Limb (tissue), 2 donors: ENCODE data around the gene MKLN1.
"Not testable (repeated sequence)": the region's sequence is repeated elsewhere in the genome, so short reads cannot be mapped to it uniquely, and the experiment has no call there.

Source experiments
- DNase-seq, 2 donors: peaks; one replicate each; pipeline ENCODE4 v3.0.0-alpha.2; 2016; ENCODE audit errors: extremely low spot score in 2 of 2

MKLN1 gene

DNA sequence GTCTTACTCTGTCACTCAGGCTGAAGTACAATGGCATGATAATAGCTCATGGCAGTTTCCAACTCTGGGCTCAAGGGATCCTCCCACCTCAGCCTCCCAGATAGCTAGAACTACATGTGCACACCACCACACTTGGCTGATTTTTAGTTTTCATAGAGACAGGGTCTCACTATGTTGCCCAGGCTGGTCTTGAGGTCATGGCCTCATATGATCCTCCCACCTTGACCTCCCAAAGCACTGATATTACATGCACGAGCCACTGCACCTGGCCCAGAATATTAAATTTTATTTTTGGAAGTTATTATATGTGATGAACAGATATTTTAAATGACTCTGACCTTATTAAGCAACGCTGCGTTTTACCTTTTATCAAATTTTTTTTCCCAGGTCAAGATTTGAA lies 134.4 kb downstream of the MKLN1 start:
- DNase-seq = no peak

DNA sequence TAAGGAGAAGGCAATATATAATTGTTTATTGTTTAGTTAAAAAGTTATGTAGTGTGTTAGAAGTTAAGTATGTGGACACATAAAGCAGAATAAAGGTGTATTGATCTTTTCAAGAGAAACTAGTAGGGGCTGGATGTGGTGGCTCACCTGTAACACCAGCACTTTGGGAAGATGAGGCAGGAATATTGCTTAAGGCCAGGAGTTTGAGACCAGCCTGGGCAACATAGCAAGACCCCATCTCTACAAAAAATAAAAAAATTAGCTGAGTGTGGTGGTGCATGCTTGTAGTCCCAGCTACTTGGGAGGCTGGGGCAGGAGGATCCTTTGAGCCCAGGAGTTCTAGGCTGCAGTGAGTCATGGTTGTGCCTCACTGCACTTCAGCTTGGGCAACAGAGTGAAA lies 135.0 kb downstream of the MKLN1 start:
- not testable (repeated sequence) for DNase-seq

DNA sequence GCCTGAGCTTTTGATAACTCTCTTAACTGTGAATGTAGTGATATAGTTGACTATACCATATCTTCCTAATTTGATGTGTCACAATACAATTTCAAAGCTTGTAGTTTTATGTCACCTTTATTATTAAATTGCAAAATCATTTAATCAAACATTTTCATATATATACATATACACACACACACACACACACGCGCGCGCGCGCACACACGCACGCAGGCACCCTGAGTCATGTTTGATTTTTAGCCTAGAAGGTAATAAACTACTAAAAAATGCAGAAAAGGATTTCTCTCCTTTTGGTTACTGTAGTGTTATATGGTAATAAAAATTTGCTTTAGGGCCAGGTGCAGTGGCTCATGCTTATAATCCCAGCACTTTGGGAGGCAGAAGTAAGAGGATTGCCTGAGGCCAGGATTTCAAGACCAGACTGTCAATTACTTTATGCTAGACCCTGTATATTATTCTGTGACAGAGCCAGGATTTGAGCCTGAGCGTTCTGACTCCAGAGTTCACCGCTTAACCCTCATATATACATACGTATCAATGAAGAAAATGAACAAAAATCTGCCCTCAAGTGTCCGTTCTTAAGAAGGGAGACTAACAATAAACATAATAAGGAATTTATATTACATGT lies 139.2 kb downstream of the MKLN1 start:
- DNase-seq = no peak

DNA sequence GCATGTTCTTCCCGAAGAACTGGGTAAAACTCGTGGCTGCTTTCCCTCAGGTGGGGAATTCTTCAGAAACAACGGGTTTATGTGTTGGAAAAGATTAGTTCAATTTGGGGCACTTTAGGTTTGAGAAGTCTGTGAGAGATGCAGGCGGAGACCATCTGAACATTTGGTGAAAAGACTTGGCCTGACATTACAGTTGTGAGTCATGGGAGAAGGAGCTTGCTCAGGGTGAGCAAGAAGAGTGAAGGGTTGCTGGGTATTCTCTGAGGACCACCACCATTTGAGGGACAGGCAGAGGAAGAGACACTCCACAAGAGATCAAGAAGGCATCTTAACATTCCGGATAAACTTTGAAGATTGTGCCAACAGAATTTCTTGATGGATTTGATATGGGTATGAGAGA lies 140.1 kb downstream of the MKLN1 start:
- DNase-seq = no peak

DNA sequence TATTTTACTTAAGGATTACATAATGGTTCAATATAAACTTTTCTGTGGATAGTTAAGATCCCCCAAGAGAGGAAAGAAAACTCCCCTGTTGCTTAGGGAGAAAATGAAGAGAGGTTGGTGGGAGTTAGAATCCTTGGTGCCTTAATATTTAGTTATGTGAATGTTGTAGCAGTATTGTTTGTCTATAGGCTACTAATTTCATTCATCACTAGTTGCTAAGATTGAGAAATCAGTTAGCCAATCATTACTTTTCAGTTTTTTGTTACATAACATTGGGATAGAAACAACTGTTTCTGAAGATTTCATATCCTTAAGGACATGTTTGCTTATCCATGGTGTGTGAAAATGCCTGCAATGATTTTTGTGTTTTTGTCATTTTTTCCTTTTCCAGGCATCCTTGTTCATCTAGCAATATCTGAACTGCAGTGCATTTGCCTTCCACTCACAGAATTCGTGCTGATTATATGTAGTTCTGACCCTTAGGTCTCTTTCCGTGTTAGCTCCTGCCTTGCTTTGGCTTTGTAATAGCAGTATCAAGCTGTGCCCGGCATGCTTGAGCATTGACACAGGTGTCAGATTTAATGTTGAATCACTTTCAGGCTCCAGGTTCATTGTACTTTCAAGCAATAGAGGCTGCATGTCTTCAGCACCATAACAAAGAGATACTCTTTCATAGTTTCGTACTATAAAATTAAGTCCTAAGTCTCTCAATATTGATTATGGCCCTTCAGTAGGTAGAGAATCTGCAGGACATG lies 143.8 kb downstream of the MKLN1 start:
- no peak for DNase-seq

DNA sequence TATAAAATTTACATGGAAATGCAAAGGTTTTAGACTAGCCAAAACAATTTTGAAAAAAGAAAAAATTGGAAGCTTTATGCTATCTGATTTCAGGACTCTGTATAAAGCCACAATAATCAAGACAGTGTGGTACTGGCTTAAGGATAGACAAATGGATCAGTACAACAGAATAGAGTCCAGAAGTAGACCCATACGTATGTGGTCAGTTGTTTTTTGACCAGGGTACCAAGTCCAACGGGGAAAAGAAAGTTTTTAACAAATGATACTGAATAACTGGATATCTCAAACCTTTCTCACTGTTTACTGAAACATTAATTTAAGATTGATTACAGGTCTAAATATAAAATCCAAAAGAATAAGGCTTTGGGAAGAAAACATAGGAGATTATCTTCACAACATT lies 149.1 kb downstream of the MKLN1 start:
- DNase-seq = no peak

DNA sequence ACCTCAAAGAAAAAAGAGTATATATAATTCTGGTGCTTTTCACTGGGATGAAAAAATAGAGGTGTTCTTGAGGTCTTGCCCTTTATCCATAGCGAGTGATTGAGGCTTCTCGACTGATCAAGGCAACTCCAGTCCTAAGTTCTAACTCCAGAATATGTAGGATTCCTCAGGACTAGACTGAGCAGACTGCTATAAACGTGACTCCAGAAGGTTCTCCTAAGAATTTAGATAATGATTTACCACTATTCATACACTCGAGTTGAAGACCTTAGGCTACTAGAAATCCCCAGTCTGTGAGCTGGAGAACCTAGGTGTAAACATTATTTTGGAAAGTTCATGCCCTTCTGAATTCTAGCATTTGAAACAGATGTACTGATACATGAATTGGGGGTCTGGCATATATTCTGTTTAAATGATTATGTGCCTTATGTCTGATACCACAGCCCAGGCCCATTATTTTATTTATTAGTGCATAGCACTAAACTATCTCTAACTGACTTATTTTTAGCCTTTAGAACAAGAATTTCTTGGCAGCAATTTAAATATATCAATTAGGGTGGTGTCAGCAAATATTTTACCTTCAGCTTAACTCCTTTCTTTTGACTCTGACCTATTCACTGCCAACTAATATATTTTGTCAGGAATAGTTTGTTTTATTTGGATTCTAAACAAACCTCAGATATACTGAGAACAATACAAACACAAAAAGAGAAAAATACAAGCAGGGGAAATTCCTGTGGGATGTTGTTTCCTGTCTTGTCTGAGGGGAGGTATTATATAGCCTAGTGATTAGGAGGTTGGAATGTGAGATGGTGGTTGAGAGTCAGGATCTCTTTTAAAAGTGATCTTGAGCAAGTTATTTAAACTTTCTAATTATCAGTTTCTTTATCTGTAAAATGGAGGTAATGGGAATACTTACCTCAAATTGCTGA lies 153.0 kb downstream of the MKLN1 start:
- no peak for DNase-seq

DNA sequence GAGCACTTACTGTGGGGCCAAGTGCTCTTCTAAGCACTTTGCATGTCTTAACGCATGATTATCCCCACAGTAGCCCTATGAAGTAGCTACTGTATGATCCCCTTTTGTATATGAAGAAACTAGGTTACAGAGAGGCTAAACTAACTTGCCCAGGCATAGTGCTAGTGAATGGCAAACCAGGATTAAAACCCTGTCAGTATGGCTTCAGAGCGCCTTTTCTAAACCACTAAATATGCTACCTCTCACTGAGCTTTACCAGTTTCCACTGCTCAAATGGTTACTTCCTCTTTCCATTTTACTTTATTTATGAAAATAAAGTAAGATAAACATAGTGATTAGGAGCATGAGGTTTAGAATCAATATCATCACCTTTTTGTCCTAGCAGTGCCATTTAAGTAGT lies 155.1 kb downstream of the MKLN1 start:
- no peak for DNase-seq

DNA sequence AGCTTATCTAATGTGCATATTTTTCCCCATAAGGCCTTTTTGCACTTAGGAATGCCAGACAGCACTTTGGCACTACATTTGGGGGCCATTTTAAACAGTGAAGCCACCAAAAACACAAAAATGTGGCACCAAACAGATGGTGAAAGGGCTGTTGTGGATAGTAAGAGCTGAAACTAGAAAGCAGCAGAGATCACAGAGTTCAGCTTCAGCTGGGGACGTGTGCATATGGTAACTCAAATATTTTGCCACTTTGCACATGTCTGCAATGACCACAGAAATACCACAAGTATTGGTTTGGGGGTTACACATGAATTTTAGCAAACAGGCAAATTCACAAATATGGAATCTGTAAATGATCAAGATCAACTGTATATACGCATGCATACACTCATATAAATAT lies 155.9 kb downstream of the MKLN1 start:
- no peak for DNase-seq

DNA sequence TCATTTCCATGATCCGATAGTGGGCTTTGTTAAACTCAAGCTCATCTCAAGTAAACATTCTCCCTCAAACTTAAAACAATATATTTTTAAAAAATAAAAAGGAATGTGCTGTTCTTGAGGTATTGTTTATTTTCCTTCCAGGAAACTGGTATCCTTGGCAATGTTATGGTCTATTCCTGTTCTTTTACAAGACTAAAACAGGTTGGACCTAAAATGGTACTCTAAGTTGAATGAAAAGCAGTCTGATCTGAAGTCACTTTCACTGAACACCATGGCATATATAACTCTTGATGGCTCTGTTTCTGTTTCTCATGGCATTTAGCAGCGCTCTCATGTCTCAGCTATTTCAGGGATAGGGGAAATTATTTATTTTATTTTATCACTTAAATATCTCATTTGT lies 158.7 kb downstream of the MKLN1 start:
- DNase-seq = no peak

DNA sequence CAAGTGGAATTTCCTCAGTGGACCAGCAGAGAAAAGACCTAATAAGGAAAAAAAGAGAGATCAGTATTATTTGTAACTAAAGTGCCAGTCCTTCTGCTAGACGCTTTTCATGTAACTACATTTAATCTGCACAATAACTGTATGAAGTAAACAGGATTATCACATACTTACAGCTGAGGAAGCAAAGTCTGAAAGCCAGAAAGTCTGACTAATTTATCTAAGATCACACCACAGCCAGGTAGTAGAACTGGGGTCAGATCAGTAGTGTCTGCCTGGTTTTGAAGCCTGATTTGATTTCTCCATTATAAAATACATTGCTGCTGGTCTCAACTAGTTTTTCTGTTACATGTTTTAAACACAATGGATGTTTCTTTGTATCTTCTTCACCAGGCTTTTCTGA lies 159.5 kb downstream of the MKLN1 start:
- no peak for DNase-seq

DNA sequence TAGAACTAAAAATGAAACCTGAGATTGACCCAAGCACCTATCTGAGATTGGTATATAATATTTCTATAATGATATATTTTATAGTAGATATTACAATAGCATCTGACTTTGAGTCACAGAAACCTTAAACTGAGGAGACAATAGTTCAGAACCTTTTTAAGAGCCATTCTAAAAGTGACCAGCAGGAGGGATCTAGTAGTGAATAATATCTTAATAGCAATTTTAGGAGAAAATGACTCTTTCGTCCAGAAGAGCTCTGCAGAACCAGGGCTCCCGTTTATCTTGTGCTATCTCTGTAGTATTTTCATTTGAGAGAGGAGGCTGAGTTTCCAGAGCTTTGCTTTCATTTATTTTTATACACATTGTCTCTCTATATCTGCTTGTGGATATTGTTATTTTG lies 160.7 kb downstream of the MKLN1 start:
- DNase-seq = no peak

DNA sequence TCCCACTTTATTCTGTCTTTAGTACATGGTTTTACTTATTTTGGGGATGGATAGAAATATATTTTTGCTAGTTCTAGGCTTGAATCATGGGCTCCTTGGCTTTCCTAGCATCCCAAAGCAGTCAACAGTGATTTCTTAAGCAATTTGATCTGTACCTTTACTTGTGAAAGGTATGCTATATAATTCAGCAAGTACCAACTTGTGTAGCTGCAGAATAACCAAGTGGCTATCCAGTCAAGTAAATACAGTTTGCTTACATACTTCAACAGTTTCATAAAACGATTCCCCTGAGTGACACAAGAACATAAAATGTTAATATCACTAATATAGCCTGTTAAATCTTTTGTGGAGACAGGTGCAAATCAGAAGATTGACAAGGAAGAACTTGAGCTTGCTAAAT lies 161.5 kb downstream of the MKLN1 start:
- no peak for DNase-seq

DNA sequence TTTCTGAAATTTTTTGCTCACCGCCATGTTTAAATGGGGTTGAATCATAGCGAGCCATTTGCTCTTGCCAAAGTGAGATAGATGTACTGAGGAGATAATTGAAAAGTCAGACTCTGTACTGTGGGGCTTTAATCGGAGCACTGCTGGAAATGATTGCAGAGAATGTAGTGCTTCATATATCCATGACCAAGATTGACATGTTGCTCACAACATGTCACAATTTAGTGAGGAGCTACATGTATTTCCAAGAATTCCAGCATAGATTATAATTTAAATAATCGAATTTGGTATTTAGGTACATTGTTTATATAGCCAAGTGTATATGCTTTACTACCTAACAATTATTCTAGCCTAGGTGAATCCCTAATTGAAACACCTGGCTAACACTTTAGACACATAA lies 162.2 kb downstream of the MKLN1 start:
- DNase-seq = no peak

DNA sequence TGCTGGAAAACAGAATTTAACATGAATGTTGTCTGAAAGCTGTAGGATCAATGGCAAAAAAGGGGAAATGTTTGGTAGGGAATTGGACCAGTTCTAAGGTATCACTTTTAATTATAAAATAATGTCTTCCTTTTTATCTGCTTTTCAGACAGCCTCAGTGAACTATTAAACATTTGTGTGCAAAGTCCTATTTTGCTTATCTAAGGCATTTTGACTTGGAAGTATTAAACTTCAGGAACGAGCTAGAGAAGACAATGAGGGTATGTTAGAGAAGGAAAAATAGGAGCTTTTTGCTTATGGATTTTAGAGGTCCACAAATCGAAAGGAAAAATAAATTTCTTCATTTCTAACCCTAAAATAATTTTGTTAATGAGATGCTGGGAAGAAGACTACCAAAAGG lies 165.4 kb downstream of the MKLN1 start:
- DNase-seq = no peak

DNA sequence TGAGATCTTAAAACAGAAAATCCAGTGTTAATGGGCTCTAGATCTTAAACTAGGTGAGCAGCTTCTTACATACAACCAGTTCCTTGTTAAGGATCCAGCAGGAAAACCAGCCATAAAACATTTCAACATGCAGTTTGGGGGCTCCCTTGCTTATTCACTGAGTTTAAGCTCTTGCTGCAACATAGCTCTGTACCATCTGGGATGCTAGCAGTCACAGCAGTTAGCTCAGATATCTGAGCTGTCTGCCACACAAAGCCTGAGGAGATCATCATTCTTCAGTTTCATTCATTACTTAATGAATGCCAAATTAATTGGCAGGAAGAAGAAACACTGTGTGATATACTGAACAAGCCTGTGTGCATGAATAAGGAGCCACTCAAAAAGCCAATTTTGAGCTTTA lies 165.9 kb downstream of the MKLN1 start:
- no peak for DNase-seq

DNA sequence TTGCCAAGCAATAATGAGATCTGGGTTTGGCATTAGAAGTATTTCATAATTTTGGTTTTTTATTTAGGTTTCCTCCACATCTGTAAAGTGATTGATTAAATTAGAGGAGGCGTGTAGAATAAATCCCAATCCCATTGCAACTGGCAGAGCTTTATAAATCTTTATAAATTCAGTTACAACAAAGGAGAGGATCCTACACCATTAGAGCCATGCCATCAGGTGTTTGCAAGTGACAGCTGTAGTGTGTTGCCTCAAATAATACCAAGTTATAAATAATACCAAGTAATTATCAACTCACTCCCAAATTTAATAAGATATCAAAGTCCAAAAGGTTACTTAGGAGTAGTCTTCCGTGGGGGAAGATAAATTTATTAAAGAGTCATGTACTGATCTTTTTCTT lies 166.5 kb downstream of the MKLN1 start:
- DNase-seq = no peak

DNA sequence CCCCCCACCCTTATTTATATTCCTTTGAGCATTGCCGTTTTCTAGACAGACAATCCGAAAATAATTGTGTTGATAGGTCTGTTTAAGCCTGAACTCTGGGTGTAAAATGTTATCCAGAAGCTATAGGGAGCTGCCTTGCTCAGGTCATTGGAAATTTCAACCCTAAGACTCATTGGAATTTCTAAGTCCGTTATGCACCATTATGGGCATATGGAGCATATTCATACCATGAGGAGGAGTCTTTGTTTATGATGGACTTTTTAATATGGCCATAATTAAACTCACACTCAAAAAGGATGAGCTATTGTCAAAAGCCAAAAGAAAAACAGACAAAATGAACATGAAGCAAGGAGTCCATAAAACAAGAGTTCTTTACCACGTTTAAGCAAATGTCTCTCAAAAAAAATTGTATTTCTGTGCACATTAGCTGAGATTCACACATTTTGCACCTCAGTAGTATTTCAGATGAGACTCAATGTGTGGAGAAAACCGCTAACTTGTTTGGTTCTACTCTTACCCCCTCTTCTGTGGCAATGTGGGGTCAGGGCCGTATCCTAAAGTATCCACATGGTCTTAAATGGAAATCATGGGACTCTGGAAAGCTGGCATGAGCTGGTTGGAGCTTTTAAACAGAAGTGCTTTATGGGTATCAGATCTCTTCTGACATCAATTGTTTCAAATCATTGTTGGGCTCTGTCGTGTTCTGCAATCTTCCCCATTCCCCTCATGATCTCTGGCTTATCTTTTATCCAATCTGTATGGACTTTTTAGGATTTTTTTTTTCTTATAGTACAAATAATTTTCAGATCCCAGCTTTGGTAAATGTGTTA lies 168.2 kb downstream of the MKLN1 start:
- DNase-seq = no peak

DNA sequence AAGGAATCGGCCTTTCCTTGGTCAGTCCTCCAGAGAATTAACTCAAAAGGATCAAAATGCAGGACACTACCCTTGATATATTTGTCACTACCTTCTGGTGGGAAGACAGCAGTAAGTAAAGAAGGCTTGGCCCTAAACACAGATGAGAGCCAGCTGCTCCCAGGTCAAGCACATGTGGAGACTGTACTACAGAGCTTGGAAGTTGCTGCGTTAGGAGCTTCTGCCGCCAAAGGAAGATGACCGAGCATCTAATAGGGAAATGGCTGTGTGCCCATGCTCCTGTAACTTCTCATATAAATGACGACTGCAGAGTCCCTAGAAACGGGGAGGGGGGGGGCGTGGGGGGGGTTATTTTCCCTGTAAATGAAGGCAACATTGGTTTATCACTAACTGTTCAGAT lies 169.8 kb downstream of the MKLN1 start:
- DNase-seq = no peak

DNA sequence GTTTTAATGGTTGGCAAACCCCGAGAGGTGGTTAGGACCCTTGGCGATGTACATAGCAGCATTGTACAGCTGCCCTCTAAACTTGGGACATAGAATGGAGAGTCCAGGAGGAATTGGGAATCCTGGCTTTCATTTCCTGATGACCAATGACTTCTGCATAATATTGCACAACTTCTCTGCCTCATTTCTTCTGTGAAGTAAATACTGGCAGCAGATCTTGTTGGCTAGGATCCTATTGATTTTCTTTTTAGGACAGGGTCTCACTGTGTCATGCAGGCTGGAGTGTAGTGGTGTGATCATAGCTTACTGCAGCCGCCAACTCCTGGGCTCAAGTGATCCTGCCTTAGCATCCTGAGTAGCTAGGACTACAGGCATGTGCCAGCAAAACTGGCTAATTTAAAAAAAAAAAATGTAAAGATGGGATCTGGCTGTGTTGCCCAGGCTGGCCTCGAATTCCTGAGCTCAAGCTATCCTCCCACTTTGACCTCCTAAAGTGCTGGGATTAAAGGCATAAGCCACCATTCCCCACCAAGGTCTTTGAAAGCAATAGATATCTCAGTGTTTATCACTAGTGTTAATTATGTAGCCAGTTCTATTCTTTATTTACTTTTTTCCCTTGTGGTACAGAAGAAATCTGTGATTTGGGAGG lies 170.7 kb downstream of the MKLN1 start:
- DNase-seq = no peak

DNA sequence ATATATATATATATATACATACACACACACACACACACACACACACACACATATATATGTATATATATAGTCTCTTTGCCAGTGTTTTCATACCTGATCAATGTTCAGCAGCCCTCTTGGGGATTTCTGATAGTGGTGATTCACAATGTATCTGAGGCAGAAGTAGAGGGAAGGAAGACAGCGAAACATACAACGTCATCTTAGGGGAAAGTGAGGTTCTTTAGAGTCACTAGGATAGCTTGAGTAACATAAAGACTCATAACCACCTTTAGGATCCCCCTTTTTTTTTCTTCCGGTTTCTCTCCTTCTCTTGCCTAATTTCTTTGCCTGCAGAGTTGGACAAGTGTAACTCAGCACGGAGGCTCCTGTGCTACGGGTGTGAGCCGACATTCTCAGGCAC lies 172.1 kb downstream of the MKLN1 start:
- no peak for DNase-seq
